Jurkat, Clone E6-1 (cell line): ENCODE measurements around the gene CDH20. TPM values are rescaled to one million over a fixed set of nuclear protein-coding genes. Genes with fewer than 3 reads are reported as not detected.

ENCODE experiments used
- DNase-seq: peaks from one replicate; pipeline ENCODE4 v3.0.0-alpha.2; 2011; ENCODE audit warnings: low read depth, low spot score
- H3K4me3 ChIP-seq: 2 replicates; pipeline ENCODE4 v1.5.1; 2011; ENCODE audit warnings: mild to moderate bottlenecking, low read length, control low read depth, moderate library complexity
- polyA plus RNA-seq: library from polyadenylated mRNA; unstranded; fragments of >200 nt; gene quantifications from one replicate; pipeline ENCODE4 v1.2.1, GENCODE V29; 2012; ENCODE audit warnings: missing spikeins; ENCODE audit not compliant: insufficient read length, insufficient read depth

The CDH20 gene
- not detected for polyA plus RNA-seq

DNA sequence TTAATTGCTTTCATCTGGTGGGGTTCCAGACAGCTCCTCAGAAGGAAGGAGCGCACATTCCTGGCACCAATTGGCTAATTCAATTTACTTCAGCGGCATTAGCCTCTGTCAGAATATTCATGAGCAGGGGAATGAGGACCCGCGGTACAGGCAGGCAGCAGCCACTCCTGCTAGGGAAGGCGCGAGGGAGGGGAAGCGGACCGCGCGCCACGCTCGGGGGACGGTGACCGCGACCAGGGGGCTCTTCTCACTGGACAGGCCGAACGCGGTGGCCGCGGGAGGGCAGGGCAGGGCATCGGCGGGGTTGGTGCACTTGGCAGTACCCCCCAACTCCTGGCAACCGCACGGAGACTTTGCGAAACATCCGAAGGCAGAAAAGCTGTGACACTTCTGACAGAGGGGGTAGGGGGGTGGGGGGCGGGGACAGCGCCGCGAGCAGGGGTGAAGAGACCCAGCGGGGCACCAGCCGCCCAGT, at the start of gene CDH20:
Gene CDH20 (plus strand): TSS at position 160 of the 475 bp plus-strand sequence.
- no peak for DNase-seq
- H3K4me3 ChIP-seq: no peak within 1 kb of the TSS

DNA sequence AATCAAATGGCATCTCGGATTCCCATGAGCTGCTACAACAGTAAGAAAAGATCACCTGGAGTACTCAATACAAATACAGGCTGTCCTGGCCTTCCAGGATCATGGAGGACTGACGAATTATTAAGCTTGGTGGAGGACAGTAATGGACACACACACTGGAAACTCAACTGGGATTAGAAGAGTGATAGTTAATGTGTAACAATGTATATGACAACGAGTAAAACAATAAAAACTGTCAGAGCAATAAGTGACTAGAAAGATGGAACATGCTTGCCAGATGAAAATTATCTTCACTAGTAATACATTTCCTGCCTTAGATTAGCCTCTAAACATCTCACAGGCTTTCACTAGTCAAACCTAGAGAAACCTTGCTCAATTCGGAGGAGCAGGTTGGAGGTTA, 49.2 kb upstream of the CDH20 start:
- DNase-seq: no peak
- H3K4me3 ChIP-seq: no peak overlapping the region

DNA sequence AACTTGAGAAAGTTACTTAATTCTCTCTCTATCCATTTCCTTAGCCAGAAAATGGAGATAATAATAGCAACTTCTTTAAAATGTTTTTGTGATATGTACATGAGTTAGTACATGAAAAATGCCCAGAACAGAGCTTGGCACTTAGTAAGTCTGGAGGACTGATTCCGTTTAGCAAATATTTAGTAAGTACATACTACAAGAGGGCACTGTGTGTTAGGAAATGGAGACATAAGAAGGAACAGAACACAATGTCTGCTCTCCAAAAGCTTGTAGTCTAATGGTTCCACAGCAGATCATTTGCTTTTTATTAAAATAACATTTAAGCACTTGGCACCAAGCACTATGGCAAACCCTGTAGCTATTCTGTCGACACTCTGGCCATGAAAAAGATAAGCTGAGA, 47.5 kb upstream of the CDH20 start:
- H3K4me3 ChIP-seq: no peak overlapping the region
- DNase-seq: no peak

DNA sequence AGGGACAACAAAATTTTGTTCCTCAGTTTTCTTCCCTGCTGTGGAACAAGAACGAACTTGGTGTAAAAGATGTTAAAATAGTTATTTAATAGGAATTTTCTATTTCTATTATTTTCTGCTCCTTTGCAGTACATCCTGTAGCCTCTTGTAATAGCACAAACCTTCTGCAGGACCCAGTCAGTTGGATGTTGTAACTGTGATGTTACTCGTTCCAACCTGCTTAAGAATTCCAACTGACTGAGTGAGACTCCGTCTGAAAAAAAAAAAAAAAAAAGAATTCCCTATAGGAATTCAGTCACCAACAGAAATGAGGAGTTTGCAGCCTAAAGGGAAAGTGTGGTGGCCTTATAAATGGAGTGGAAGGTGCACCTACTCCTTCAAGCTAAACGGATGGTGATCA, 46.4 kb upstream of the CDH20 start:
- no peak overlapping the region for H3K4me3 ChIP-seq
- no peak for DNase-seq

DNA sequence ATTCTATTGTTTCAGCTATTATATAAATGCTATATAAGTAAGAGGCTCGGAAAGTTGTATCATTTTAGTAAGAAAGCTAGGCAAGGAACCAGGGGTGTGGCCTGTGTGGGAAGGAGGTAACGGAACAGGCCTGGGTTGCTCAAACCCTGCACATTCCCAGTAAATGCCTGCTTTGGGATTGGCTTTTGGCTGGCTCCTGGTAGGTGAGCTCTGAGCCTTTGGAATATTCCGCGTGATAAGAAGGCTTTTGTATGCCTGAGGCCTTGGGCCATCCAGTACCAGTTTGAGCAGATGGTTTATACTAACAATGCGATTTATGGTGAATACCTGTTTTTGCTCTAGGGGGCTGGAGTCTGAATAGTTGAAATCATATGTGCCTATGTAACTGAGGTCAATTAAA, 42.6 kb upstream of the CDH20 start:
- H3K4me3 ChIP-seq: no peak overlapping the region
- no peak for DNase-seq

DNA sequence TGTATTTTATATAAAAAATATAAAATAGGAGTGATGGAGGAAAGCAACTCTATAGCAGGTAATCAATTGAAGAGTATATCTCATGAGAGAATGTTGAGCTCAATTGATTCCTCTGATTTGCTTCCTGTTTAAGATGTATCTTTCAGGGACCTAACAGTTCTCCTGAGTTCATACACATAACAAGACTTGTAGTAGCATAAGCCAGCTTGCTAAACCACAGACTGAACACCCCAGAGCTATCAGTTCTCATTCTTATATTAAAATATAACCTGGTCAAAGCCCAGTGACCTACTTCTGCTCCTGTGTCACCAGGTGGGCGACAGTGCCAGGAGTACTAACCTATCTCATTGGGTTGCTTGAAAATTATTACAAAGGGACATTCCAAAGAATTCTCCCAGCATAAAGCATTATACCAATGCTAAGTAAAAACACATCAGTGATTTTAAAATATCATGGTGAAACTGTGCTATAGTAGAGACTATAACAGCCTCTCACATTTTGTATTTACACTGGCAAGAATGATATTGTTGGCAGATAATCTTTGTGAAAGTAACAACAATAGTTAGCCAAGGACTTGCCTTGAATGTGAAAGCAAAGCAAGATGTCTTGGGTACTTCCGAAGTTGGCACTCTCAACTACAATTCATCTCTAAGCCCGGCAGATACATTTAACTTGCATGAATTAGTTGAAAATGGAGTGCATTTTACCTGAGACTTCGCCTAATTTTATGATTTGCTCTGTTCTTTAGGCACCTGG, 40.8 kb upstream of the CDH20 start:
- no peak for DNase-seq

DNA sequence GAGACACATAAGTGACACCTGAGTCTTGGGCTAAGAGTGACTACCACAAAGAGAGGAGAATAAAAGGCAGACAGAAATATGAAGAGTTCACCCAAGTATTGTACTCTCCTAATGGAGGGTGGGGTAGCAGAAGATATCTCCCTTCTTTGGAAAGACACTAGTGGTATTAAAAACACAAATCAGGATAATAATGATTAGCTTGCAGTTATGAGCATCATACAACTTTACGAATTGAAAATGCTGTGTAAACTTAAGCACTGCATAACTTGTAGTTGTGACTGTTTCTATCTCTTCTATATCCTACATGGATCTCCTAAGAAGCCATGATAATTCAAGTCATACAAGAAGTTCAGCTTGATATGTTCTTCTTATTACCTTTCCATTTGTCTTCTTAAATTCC, 38.1 kb upstream of the CDH20 start:
- no peak overlapping the region for H3K4me3 ChIP-seq
- no peak for DNase-seq

More for the DNA sequence above, 40.8 kb upstream of the CDH20 start:
- no peak overlapping the region for H3K4me3 ChIP-seq

DNA sequence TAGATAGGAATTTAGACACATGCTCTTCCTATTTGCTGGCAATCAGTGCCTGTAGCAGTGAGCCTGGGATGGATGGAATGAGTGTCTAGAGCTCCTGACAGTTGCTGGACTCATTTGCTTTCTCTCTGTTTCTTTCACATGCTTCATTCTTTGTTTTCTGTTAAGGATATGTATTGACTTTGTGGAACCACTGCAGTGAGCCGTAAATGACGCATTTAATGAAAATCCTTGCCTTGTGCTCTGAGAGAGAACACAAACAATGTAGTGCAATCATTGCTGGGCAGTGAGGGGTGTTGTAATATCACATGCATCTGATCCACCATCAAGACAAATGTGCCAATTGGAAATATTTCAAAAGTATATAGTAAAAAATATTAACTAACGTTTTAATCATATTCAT, 25.2 kb upstream of the CDH20 start:
- DNase-seq: no peak

DNA sequence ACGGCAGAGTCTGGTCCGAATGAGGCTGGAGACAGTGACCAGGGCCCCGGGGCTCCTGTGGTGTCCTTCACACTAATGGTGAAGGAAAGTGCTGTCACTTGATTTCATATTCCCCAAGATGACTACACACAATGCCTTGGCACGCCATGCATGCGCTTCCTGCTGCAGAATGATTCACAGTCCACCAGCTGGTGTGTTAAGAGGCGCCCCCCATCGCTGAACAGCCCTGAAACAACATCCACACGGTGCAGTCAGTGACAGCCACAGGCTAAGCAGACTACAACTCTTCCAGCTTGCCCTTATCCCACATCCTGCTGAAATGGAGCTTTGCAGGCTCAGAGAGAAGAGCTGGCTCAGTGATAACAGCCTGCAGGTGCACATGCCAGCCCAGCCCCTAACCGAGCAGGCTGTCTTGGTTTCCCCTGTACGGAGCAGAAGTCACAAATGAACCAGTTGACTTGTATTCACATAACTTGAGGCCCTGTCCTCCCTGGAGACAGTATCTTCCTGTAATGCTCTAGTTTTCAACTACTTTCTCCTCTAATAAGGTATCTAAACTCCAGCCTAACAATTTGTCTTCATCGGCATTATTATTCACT, 24.3 kb upstream of the CDH20 start:
- DNase-seq: peak; percentile 96
- H3K4me3 ChIP-seq: no peak overlapping the region

More for the DNA sequence above, 25.2 kb upstream of the CDH20 start:
- H3K4me3 ChIP-seq: no peak overlapping the region

DNA sequence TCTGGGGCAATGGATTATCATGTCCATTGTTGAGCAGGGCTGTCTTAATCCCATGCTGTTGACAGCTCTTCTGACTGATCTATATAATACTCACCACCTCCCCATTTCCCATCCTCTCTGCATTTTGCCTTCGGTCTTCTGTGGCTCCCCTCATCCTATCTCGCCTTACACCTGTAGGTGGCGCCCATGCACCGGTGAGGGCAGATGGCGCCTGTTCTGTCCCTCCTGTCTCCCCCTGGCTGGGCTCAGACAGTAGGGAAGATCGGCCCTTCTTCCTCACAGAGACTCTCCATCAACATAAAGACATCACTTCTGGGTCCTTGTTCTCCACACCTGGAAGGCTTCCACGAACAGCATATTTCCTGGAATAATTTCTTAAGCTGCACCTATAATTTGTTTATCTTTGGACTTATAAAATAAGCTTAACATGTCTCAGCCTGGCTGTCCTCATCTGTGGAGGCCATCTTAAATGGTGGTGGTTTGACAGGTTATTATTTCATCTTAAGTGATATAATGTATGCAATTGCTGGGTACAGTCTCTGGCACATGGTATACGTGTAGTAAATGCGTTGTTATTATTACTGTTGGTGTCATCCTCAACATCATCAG, 10.9 kb upstream of the CDH20 start:
- no peak overlapping the region for H3K4me3 ChIP-seq
- DNase-seq: peak; percentile 37

DNA sequence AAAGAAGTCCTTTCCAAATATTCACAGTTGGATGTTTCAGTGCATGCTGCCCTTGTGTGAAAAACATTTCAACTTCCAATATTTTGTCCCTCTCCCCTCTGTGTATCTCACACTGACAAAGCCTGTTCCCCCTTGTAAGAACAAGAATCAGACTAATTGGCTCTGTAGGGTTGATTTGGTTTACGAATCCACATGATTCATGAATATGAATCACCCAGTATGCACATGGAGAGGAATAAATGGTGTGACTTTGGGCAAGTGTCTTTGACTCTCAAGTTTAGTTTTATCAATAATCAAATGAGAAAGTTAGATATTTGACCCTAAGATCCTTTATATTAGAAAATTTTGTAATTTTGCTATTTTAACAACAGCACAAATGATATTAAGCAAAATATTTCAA, 9.3 kb upstream of the CDH20 start:
- DNase-seq: no peak
- no peak overlapping the region for H3K4me3 ChIP-seq

DNA sequence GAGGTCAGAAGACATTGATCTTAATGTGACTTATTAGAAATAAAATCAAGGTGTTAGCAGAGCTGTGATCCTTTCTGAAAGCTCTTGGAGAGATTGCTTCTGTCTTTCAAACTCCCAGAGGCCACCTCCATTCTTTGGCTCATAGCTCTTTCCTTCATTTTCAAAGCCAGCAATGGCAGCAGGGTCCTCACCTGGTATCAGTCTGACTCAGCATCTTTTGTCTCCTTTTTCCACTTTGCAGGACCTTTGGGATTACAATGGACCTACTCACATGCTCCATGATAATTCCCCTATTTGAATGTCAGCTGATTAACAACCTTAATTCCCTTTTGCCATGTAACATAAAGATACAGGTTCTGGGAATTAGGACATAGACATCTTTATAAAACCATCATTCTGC, 6.8 kb upstream of the CDH20 start:
- H3K4me3 ChIP-seq: no peak overlapping the region

DNA sequence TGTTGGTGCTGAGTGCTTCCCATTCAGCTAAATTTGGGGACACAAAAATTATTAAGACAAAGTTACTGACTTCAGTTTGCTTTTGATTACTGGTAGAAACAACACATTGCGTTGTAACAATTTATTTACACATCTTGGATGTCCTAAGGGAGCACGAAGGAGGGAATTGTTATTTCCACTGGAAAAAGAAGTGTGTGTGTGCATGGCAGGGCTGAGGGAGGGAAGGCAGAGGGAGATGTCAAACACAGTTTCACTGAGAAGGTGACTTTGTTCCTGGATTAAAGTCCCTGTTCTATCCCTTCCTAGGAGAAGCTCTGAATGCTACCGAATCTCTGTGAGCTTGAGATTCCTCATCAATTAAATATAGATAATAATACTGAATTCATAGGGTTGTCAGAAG, 3.8 kb upstream of the CDH20 start:
- DNase-seq: no peak
- H3K4me3 ChIP-seq: no peak overlapping the region

More for the DNA sequence above, 6.8 kb upstream of the CDH20 start:
- DNase-seq: no peak

DNA sequence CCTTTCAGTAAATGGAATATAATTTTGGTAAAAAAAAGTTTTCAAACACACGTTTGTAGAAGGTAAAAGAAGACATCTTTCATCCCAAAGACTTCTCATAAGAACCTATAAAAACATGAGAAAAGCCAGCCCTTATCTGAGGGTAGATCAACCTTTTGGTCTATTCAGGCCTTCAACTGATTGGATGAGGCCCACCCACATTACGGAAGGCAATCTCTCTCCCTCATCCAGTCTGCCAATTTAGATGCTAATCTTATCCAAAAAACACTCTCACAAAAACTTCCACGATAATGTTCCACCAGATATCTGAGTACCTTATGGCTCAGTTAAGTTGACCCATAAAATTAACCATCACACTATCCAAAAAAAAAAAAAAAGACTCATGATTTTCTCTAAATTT, 2.2 kb upstream of the CDH20 start:
- no peak for DNase-seq
- no peak overlapping the region for H3K4me3 ChIP-seq

DNA sequence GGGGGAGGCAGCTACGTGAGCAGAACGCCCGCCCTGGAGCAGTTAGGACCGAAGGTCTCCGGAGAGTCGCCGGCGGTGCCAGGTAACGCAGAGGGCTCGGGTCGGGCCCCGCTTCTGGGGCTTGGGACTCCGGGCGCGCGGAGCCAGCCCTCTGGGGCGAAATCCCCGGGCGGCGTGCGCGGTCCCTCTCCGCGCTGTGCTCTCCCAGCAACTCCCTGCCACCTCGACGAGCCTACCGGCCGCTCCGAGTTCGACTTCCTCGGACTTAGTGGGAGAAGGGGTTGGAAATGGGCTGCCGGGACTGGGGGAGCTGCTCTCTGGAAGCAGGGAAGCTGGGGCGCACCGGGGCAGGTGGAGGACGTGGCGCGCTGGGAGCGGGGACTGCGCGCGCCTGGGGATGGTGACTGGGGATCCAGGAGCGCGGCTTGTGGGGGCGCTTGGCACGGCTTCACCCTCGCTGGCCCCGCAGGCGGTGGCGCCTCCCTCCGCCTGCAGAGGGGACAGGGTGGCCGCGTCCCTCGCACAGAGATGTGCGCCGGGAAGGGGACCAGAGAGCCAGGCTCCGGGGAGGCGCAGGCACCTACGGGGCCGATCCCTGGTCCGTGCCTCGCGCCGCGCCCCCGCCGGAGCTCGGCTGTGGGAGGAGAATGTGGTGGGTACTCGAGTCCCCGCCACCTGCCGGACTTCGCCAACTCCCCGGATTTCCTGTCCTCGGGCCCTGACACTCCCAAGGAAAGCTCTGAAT, 688 bp downstream of the CDH20 start:
- DNase-seq: no peak
- H3K4me3 ChIP-seq: no peak overlapping the region

DNA sequence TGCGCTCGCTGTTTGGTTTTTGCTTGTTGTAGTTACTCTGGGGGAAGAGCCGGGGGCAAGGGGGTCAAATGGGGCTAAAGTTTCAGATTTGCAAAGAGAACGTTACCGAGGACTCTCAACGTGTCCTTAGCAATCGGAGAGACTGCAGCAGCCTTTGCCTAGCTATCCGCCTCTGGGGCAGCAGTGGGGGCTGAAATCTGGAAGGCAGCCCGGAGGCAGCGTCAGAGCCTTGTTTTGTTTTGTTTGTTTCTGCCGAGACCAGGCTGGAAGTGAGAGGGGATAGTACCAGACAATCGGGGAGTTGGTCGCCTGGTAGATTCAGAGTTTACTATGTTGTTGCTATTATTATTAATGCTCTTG, 1.2 kb downstream of the CDH20 start:
- no peak overlapping the region for H3K4me3 ChIP-seq

DNA sequence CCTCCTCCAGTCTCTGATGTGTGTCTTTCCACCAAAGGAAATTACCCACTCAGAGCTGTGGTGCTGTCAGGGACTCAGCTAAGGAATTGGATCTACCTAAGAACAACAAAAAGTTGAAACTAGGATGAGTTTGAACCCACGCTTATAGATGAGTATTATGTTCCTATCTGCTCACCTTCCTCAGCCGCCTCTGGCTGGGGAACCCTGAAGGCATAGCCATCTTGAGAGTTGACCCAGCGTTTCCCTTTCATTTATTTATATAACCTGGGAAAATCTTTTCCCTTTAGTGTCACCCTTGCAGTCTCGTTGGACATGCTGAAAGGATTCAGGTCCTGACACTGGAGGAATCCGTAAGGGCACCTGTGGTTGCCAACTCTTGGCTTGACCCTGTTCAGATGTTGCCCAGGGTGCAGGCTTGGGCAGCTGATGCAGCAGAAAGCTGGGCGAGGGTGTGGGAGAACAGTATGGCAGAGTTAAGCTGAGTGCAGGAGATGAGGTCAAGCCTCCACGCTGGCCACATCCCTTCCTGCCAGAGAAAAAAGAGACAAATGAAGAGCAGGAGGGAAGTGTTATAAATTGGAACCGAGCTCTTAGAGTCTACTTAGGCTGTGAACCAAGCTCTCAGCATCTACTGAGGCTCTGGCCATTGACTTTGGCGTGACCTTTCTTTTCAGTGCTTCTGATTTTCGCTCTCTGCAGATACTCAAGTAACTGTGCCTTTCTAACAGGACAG, 1.9 kb downstream of the CDH20 start:
- H3K4me3 ChIP-seq: no peak overlapping the region
- DNase-seq: no peak

More for the DNA sequence above, 1.2 kb downstream of the CDH20 start:
- DNase-seq: no peak

DNA sequence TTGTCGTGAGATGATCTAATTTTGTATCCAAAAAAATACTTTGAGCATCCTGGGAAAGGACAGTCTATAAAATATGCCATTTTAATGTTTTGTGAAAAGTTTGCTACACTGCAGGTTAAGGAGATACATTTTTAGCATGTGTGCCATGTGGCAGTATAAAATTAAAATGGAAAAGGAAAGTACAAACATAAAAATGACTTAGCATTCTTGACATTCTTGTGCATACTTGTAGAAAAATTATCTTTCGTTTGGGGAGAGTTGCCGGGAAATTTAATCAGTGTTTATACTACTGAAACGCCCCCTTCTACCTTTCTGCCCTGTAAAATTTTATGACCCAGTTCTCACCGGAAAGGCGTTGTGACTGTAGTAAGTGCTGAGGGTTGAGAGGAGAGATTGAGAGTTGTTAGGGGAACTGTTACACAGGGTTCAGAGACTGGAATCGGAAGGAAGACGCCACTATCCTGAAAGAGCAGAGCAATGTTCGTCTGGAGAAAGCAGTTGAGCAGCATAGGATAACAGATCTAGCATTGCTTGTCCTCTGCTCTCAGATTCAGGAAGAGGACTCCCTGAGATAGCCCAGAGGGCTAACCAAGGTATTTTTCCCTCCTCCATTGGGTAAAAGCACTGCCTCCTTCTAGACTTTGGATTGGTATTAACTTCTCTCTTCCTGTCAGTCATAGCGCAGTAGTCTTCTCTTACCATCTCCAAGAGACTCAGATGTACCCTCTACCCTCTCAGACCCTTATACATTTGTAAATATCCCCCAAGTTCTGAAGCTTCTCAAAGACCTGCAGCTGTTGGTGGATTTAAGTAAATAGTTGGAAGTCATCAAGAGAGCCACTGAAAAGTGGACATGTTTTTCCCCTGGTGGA, 2.7 kb downstream of the CDH20 start:
- H3K4me3 ChIP-seq: no peak overlapping the region
- DNase-seq: no peak
